ENCODE measurements around the gene DACT2.

- TF ChIP-seq CTCF (IDR thresholded peaks at IDR 0.05) = no peak
- TF ChIP-seq POLR2A (IDR thresholded peaks at IDR 0.05) = no peak
Measured at GRCh38 chr6:168347053-168347452, 27.5 kb upstream of the DACT2 start.

All from body of pancreas (tissue), 4 donors.